ENCODE measurements around the gene PDHX. TPM values are rescaled to one million over a fixed set of nuclear protein-coding genes. Genes with fewer than 3 reads are reported as not detected.
A peak's percentile ranks its signal among the peaks of the same experiment; 100 is the strongest.

The PDHX gene
- total RNA-seq, 4 donors from 2014 or later, result 22.5 to 41.1 (median 28.6) TPM

GRCh38 chr11:35034401-35034800 is 118.0 kb downstream of the PDHX start:
- H3K9me3 ChIP-seq, result no peaks in the 10 kb centered on the region
- H3K4me1 ChIP-seq, result no peaks in the 10 kb centered on the region
- intact Hi-C loops (cut with DNase I; ENCODE audit: low total_unique reads), result no loop called here
- DNase-seq, result no peak
- TF ChIP-seq, protein P1, sequence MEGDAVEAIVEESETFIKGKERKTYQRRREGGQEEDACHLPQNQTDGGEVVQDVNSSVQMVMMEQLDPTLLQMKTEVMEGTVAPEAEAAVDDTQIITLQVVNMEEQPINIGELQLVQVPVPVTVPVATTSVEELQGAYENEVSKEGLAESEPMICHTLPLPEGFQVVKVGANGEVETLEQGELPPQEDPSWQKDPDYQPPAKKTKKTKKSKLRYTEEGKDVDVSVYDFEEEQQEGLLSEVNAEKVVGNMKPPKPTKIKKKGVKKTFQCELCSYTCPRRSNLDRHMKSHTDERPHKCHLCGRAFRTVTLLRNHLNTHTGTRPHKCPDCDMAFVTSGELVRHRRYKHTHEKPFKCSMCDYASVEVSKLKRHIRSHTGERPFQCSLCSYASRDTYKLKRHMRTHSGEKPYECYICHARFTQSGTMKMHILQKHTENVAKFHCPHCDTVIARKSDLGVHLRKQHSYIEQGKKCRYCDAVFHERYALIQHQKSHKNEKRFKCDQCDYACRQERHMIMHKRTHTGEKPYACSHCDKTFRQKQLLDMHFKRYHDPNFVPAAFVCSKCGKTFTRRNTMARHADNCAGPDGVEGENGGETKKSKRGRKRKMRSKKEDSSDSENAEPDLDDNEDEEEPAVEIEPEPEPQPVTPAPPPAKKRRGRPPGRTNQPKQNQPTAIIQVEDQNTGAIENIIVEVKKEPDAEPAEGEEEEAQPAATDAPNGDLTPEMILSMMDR (IDR thresholded peaks at IDR 0.05), result no peak
- TF ChIP-seq POLR2A (IDR thresholded peaks at IDR 0.05), result no peak
- no peak overlapping the region for H3K27ac ChIP-seq
- H3K4me3 ChIP-seq, result no peak overlapping the region
- no peaks in the 10 kb centered on the region for H3K27me3 ChIP-seq
- H3K36me3 ChIP-seq, result no peaks in the 10 kb centered on the region

- DNase-seq, result no peak
- Histone ChIP-seq H3K27ac (peak overlapping the region in 1 of 2 donors; percentile 43), H3K27me3 (no peaks in the 10 kb centered on the region), H3K36me3 (no peaks in the 10 kb centered on the region), H3K4me1 (no peaks in the 10 kb centered on the region), H3K4me3 (no peak overlapping the region), H3K9me3 (no peaks in the 10 kb centered on the region)
- TF ChIP-seq POLR2A (IDR thresholded peaks at IDR 0.05), result no peak
- TF ChIP-seq, protein P1 (IDR thresholded peaks at IDR 0.05), result no peak
- intact Hi-C loops (cut with DNase I; ENCODE audit: low total_unique reads), result no loop called here
These were observed 119.5 kb downstream of the PDHX start for GRCh38 chr11:35035894-35036408.

- no peaks in the 10 kb centered on the region for H3K36me3 ChIP-seq
- no peak for DNase-seq
- no peak overlapping the region for H3K4me3 ChIP-seq
- H3K9me3 ChIP-seq, result no peaks in the 10 kb centered on the region
- intact Hi-C loops (cut with DNase I; ENCODE audit: low total_unique reads), result no loop called here
- TF ChIP-seq, protein P1 (IDR thresholded peaks at IDR 0.05), result no peak
- no peak for TF ChIP-seq POLR2A (IDR thresholded peaks at IDR 0.05)
- H3K27ac ChIP-seq, result peak overlapping the region in 1 of 2 donors; percentile 43
- no peaks in the 10 kb centered on the region for H3K27me3 ChIP-seq
- no peaks in the 10 kb centered on the region for H3K4me1 ChIP-seq
These were observed 120.2 kb downstream of the PDHX start for GRCh38 chr11:35036639-35037038.

DNA sequence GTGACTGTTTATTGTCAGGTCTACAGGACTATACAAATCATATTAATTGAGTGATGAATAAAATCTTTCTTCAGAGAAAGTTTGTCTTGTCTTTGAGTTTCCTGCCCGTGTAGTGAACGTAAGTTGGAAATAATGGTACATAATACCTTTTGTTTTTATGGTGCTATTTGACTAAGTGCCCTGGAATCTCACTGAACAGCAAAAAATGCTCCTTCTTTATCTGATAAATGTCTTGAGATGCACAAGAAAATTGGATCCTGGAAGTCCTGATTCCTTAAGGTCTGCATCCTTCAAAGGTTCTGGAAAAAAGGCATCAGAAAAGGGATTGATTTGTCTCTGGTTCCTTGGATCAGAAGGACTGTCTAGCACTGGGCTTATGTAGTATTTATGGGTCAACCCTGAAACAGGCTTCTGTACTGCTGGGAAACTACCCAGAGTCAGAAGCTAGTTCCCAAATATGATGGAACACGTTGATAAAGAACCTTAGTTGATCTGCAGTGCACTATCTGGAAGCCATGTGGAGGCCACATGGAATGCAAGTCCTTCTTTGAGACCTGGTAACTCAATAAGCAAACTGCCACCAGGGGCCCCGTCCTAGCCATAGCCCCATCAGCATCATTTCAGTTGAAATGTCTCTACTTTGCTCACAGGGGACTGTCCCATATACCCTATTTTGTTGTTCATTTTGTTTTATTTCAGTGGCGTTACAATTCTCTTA is 122.0 kb downstream of the PDHX start:
- Histone ChIP-seq H3K4me3 (no peak overlapping the region), H3K27ac (no peak overlapping the region)
- TF ChIP-seq, protein P1 (IDR thresholded peaks at IDR 0.05), result no peak
- no peak for TF ChIP-seq POLR2A (IDR thresholded peaks at IDR 0.05)

GRCh38 chr11:35039076-35039475 is 122.7 kb downstream of the PDHX start:
- Histone ChIP-seq H3K27ac (no peak overlapping the region), H3K27me3 (no peaks in the 10 kb centered on the region), H3K9me3 (no peaks in the 10 kb centered on the region), H3K4me1 (no peaks in the 10 kb centered on the region), H3K4me3 (no peak overlapping the region), H3K36me3 (no peaks in the 10 kb centered on the region)
- intact Hi-C loops (cut with DNase I; ENCODE audit: low total_unique reads), result no loop called here
- no peak for TF ChIP-seq POLR2A (IDR thresholded peaks at IDR 0.05)
- TF ChIP-seq, protein P1 (IDR thresholded peaks at IDR 0.05), result no peak
- DNase-seq, result no peak

More for the DNA sequence above, 122.0 kb downstream of the PDHX start:
- DNase-seq, result no peak
- intact Hi-C loops (cut with DNase I; ENCODE audit: low total_unique reads), result no loop called here
- Histone ChIP-seq H3K9me3 (no peaks in the 10 kb centered on the region), H3K4me1 (no peaks in the 10 kb centered on the region), H3K36me3 (no peaks in the 10 kb centered on the region), H3K27me3 (no peaks in the 10 kb centered on the region)
